Dedifferentiated amniotic fluid mesenchymal stem cell (primary cell): ENCODE data around the gene ZNF24.
A peak's percentile ranks its signal among the peaks of the same experiment; 100 is the strongest.

Experiments used
- DNase-seq: peaks from one replicate; pipeline ENCODE4 v3.0.0-alpha.2; 2016; ENCODE audit errors: extremely low spot score

ZNF24 gene

GRCh38 chr18:35343936-35344735 lies at the start of gene ZNF24:
Gene ZNF24, minus strand, starts transcription at chr18:35344420. Its CDS starts 3,770 bp downstream, at chr18:35340650.
- DNase-seq = peak; percentile 95

- DNase-seq = no peak
Measured at GRCh38 chr18:35393716-35394115, 49.5 kb upstream of the ZNF24 start.

GRCh38 chr18:35392375-35392774 lies 48.2 kb upstream of the ZNF24 start:
- DNase-seq = no peak

GRCh38 chr18:35390951-35391700 lies 46.9 kb upstream of the ZNF24 start:
- DNase-seq = no peak

- peak; percentile 44 for DNase-seq
Measured at GRCh38 chr18:35389095-35389618, 44.9 kb upstream of the ZNF24 start.

- DNase-seq = no peak
Measured at GRCh38 chr18:35387152-35387571, 42.9 kb upstream of the ZNF24 start.

- DNase-seq = peak; percentile 73
Measured at GRCh38 chr18:35386600-35387100, 42.4 kb upstream of the ZNF24 start.

- DNase-seq = no peak
Measured at GRCh38 chr18:35383136-35383535, 38.9 kb upstream of the ZNF24 start.

- DNase-seq = peak; percentile 3
Measured at GRCh38 chr18:35379421-35379820, 35.2 kb upstream of the ZNF24 start.

- no peak for DNase-seq
Measured at GRCh38 chr18:35378574-35378896, 34.3 kb upstream of the ZNF24 start.

- DNase-seq = peak; percentile 4
Measured at GRCh38 chr18:35377875-35378573, 33.8 kb upstream of the ZNF24 start.

- DNase-seq = peak; percentile 66
Measured at GRCh38 chr18:35376742-35377695, 32.8 kb upstream of the ZNF24 start, which contains the start of gene ZNF396. Gene ZNF396, minus strand, starts transcription at chr18:35377337. Its CDS starts 3,045 bp downstream, at chr18:35374292.

GRCh38 chr18:35376393-35376741 lies 32.1 kb upstream of the ZNF24 start:
- DNase-seq = no peak

GRCh38 chr18:35374708-35375107 lies 30.5 kb upstream of the ZNF24 start:
- no peak for DNase-seq

- no peak for DNase-seq
Measured at GRCh38 chr18:35371412-35372195, 27.4 kb upstream of the ZNF24 start.

GRCh38 chr18:35369126-35369525 lies 24.9 kb upstream of the ZNF24 start:
- no peak for DNase-seq

GRCh38 chr18:35368595-35368994 lies 24.4 kb upstream of the ZNF24 start:
- no peak for DNase-seq

GRCh38 chr18:35362531-35362930 lies 18.3 kb upstream of the ZNF24 start:
- DNase-seq = no peak

- no peak for DNase-seq
Measured at GRCh38 chr18:35361570-35362321, 17.5 kb upstream of the ZNF24 start.
